ENCODE measurements around the gene SLX4IP.

GRCh38 chr20:10652660-10653261 is 217.7 kb downstream of the SLX4IP start:
- no peak for TF ChIP-seq CTCF (IDR thresholded peaks at IDR 0.05; ENCODE audit: insufficient read depth, low read length)
- TF ChIP-seq REST (IDR thresholded peaks at IDR 0.05; ENCODE audit: insufficient replicate concordance, low read depth), result no peak
- TF ChIP-seq POLR2AphosphoS5 (IDR thresholded peaks at IDR 0.05; ENCODE audit: low read depth), result 0 out of 2 replicates have a peak, but pooled peaks have one; percentile 16
